ENCODE measurements around the gene C2. TPM values are rescaled to one million over a fixed set of nuclear protein-coding genes. Genes with fewer than 3 reads are reported as not detected.

C2 gene
- total RNA-seq, 1 experiment from 2014 or later, result 0.96 TPM

GRCh38 chr6:31915351-31915750 lies 12.2 kb upstream of the C2 start:
- no peaks in the 10 kb centered on the region for H3K79me2 ChIP-seq (ENCODE audit: low read depth)
- H3K36me3 ChIP-seq (ENCODE audit: low read depth), result no peaks in the 10 kb centered on the region
- intact Hi-C loops (cut with micrococcal nuclease; ENCODE audit: unreplicated experiment), result no loop called here
- H3K9me3 ChIP-seq (ENCODE audit: insufficient read depth, low read depth), result no peaks in the 10 kb centered on the region
- no peak overlapping the region for H3K4me3 ChIP-seq
- peaks cover 19% of the 10 kb centered on the region for H3K4me1 ChIP-seq (replicated peaks; ENCODE audit: insufficient read depth)
- CTCF ChIA-PET, result no interaction called here
- H3K4me2 ChIP-seq, result no peak overlapping the region
- H3F3A ChIP-seq (ENCODE audit: insufficient read depth, low read depth), result peaks cover 25% of the 10 kb centered on the region
- H3K9me2 ChIP-seq (ENCODE audit: insufficient read depth), result no peaks in the 10 kb centered on the region
- H3K27me3 ChIP-seq (ENCODE audit: insufficient read depth, low read depth), result no peaks in the 10 kb centered on the region
- no peak overlapping the region for H2AFZ ChIP-seq
- H3K27ac ChIP-seq, result no peak overlapping the region
- no peak for TF ChIP-seq EZH2 (IDR thresholded peaks at IDR 0.05; ENCODE audit: low read depth)
- TF ChIP-seq, protein P1, sequence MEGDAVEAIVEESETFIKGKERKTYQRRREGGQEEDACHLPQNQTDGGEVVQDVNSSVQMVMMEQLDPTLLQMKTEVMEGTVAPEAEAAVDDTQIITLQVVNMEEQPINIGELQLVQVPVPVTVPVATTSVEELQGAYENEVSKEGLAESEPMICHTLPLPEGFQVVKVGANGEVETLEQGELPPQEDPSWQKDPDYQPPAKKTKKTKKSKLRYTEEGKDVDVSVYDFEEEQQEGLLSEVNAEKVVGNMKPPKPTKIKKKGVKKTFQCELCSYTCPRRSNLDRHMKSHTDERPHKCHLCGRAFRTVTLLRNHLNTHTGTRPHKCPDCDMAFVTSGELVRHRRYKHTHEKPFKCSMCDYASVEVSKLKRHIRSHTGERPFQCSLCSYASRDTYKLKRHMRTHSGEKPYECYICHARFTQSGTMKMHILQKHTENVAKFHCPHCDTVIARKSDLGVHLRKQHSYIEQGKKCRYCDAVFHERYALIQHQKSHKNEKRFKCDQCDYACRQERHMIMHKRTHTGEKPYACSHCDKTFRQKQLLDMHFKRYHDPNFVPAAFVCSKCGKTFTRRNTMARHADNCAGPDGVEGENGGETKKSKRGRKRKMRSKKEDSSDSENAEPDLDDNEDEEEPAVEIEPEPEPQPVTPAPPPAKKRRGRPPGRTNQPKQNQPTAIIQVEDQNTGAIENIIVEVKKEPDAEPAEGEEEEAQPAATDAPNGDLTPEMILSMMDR (conservative IDR thresholded peaks at IDR 0.05), result no peak
- DNase-seq, result no peak
- POLR2A ChIA-PET (ENCODE audit: unreplicated experiment), result no interaction called here
- BruUV-seq (replicated peaks), result no TSS peak
- no peaks in the 10 kb centered on the region for H4K20me1 ChIP-seq (ENCODE audit: insufficient read depth)

DNA sequence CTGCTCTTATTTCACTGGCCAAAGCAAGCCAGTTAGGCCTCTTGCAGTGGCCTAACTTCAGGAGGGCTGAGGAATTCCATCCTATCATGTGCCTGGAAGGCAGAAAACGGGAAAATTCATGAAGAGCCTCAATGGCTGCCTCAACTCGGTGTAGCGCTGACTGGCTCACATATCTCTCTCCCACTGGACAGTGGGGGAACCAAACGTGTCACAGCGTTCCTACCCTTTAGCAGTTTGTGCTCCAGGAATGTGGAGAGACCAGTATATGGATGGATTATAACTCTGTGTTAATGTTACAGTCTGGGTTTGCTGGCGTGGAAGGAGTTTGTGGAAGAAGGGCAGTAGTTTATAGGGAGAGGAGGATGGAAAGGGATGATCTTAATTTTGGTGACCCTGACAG lies 11.8 kb upstream of the C2 start:
- Histone ChIP-seq H2AFZ (no peak overlapping the region), H3K79me2 (ENCODE audit: low read depth) (no peaks in the 10 kb centered on the region), H3F3A (ENCODE audit: insufficient read depth, low read depth) (peaks cover 21% of the 10 kb centered on the region), H3K36me3 (ENCODE audit: low read depth) (no peaks in the 10 kb centered on the region), H3K9me2 (ENCODE audit: insufficient read depth) (no peaks in the 10 kb centered on the region), H3K27ac (no peak overlapping the region), H3K27me3 (ENCODE audit: insufficient read depth, low read depth) (no peaks in the 10 kb centered on the region), H4K20me1 (ENCODE audit: insufficient read depth) (no peaks in the 10 kb centered on the region), H3K4me1 (replicated peaks; ENCODE audit: insufficient read depth) (peaks cover 15% of the 10 kb centered on the region), H3K4me2 (no peak overlapping the region), H3K4me3 (no peak overlapping the region), H3K9me3 (ENCODE audit: insufficient read depth, low read depth) (no peaks in the 10 kb centered on the region)
- ChIA-PET CTCF (no interaction called here), POLR2A (ENCODE audit: unreplicated experiment) (no interaction called here)
- TF ChIP-seq EZH2 (IDR thresholded peaks at IDR 0.05; ENCODE audit: low read depth), result no peak
- TF ChIP-seq, protein P1 (conservative IDR thresholded peaks at IDR 0.05), result no peak
- intact Hi-C loops (cut with micrococcal nuclease; ENCODE audit: unreplicated experiment), result no loop called here
- no TSS peak for BruUV-seq (replicated peaks)
- no peak for DNase-seq

DNA sequence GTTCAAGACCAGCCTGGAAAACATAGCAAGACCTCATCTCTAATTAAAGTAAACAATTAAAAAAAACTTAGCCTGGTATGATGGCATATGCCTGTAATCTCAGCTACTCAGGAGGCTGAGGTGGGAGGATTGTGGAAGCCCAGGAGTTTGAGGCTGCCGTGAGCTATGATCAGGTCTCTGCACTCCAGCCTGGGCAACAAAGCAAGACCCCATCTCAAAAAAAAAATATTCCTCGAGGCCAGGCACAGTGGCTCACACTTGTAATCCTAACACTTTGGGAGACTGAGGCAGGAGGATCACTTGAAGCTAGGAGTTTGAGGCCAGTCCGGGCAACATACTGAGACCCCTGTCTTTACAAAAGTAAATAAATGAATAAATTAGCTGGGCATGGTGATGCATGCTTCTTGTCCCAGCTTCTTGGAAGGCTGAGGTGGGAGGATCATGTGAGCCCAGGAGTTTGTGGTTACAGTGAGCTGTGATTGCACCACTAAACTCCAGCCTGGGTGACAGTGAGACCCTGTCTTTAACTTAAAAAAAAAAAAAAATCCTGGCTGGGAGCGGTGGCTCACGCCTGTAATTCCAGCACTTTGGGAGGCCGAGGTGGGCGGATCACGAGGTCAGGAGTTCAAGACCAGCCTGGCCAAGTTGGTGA lies 9.3 kb upstream of the C2 start:
- H3K4me1 ChIP-seq (replicated peaks; ENCODE audit: insufficient read depth), result peaks cover 5% of the 10 kb centered on the region; the same call in 1 of the 2 replicates
- H3K27ac ChIP-seq, result no peak overlapping the region
- H3K9me2 ChIP-seq (ENCODE audit: insufficient read depth), result no peaks in the 10 kb centered on the region
- H3K79me2 ChIP-seq (ENCODE audit: low read depth), result no peaks in the 10 kb centered on the region
- ChIA-PET CTCF (no interaction called here), POLR2A (ENCODE audit: unreplicated experiment) (no interaction called here)
- no peak overlapping the region for H3K4me3 ChIP-seq
- TF ChIP-seq, protein P1 (conservative IDR thresholded peaks at IDR 0.05), result no peak
- no peaks in the 10 kb centered on the region for H4K20me1 ChIP-seq (ENCODE audit: insufficient read depth)
- no peaks in the 10 kb centered on the region for H3K27me3 ChIP-seq (ENCODE audit: insufficient read depth, low read depth)
- no peak overlapping the region for H3K4me2 ChIP-seq
- no peak for DNase-seq
- H3K36me3 ChIP-seq (ENCODE audit: low read depth), result no peaks in the 10 kb centered on the region
- intact Hi-C loops (cut with micrococcal nuclease; ENCODE audit: unreplicated experiment), result no loop called here
- no peaks in the 10 kb centered on the region for H3K9me3 ChIP-seq (ENCODE audit: insufficient read depth, low read depth)
- peaks cover 15% of the 10 kb centered on the region; the same call in 1 of the 2 replicates for H3F3A ChIP-seq (ENCODE audit: insufficient read depth, low read depth)
- no peak overlapping the region for H2AFZ ChIP-seq
- BruUV-seq (replicated peaks), result no TSS peak

Data from PC-9 (cell line).